ENCODE results near the gene TAP1.

DNA sequence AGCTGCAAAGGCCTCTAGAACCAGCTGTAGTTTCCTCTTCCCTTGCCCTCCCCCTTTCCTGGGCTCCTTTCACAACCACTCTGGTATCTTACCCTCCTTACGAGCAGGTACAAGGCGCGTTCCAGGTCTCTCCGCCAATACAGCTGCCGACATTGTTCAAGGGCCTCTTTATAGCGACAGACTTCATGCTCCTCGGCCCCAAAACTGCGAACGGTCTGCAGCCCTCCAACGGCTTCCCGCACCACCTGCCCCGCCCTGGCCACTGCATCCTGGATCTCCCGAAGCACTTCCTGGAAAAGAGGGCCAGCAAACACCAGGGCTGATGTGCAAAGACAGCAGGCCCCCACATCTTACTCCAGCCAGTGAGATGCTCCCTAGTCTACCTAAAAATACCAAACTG lies 21.0 kb downstream of the TAP1 start:
- TF ChIP-seq, protein P1, sequence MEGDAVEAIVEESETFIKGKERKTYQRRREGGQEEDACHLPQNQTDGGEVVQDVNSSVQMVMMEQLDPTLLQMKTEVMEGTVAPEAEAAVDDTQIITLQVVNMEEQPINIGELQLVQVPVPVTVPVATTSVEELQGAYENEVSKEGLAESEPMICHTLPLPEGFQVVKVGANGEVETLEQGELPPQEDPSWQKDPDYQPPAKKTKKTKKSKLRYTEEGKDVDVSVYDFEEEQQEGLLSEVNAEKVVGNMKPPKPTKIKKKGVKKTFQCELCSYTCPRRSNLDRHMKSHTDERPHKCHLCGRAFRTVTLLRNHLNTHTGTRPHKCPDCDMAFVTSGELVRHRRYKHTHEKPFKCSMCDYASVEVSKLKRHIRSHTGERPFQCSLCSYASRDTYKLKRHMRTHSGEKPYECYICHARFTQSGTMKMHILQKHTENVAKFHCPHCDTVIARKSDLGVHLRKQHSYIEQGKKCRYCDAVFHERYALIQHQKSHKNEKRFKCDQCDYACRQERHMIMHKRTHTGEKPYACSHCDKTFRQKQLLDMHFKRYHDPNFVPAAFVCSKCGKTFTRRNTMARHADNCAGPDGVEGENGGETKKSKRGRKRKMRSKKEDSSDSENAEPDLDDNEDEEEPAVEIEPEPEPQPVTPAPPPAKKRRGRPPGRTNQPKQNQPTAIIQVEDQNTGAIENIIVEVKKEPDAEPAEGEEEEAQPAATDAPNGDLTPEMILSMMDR (IDR thresholded peaks at IDR 0.05 in 2 of 3, conservative IDR thresholded peaks at IDR 0.05 in 1 of 3; ENCODE audit: control insufficient read depth in 2 of 3, extremely low read depth in 1 of 3, insufficient read depth in 1 of 3, low read depth in 3 of 3, low read length in 3 of 3) = no peak
- TF ChIP-seq CEBPB (IDR thresholded peaks at IDR 0.05; ENCODE audit: borderline replicate concordance in 1 of 2, low read depth in 2 of 2, low read length in 2 of 2) (no peak), POLR2A (IDR thresholded peaks at IDR 0.05; ENCODE audit: low read depth, low read length) (no peak), SP1 (IDR thresholded peaks at IDR 0.05; ENCODE audit: low read depth, low read length) (no peak), CBX3 (IDR thresholded peaks at IDR 0.05; ENCODE audit: borderline replicate concordance, low read depth) (no peak)
- TF ChIP-seq, protein P2, sequence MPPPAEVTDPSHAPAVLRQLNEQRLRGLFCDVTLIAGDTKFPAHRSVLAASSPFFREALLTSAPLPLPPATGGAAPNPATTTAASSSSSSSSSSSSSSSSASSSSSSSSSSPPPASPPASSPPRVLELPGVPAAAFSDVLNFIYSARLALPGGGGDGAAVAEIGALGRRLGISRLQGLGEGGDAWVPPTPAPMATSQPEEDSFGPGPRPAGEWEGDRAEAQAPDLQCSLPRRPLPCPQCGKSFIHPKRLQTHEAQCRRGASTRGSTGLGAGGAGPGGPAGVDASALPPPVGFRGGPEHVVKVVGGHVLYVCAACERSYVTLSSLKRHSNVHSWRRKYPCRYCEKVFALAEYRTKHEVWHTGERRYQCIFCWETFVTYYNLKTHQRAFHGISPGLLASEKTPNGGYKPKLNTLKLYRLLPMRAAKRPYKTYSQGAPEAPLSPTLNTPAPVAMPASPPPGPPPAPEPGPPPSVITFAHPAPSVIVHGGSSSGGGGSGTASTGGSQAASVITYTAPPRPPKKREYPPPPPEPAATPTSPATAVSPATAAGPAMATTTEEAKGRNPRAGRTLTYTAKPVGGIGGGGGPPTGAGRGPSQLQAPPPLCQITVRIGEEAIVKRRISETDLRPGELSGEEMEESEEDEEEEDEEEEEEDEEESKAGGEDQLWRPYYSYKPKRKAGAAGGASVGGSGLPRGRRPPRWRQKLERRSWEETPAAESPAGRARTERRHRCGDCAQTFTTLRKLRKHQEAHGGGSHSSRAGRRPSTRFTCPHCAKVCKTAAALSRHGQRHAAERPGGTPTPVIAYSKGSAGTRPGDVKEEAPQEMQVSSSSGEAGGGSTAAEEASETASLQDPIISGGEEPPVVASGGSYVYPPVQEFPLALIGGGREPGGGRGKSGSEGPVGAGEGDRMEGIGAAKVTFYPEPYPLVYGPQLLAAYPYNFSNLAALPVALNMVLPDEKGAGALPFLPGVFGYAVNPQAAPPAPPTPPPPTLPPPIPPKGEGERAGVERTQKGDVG (CRISPR knock-in tag; IDR thresholded peaks at IDR 0.05) = no peak
